ENCODE measurements around the gene CXXC5. TPM values are rescaled to one million over a fixed set of nuclear protein-coding genes. Genes with fewer than 3 reads are reported as not detected.
"Not testable (repeated sequence)": the region's sequence is repeated elsewhere in the genome, so short reads cannot be mapped to it uniquely, and the experiment has no call there.

CXXC5 gene
- total and polyA plus RNA-seq, 9 of the 15 experiments (the other 6 are each of a cell fraction or from before 2014, with no cell fraction given), result 1.9 to 123 (median 45.8) TPM

DNA sequence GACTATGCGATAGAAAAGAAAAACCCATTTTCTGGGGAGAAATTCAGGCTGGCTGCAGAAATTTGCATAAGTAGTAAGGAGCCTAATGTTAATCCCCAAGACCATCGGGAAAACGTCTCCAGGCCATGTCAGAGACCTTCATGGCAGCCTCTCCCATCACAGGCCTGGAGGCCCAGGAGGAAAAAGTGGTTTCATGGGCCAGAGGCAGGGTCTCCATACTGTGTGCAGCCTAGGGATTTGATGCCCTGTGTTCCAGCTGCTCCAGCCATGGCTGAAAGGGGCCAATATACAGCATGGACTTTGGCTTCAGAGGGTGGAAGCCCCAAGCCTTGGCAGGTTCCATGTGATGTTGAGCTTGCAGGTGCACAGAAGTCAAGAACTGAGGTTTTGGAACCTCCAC lies 71.8 kb downstream of the CXXC5 start:
- H3K4me2 ChIP-seq (ENCODE audit: insufficient read depth, low read length); in situ Hi-C loops (cut with MboI); POLR2A ChIA-PET; H3K79me2 ChIP-seq (ENCODE audit: control insufficient read depth, insufficient read depth, low read length); H3K9ac ChIP-seq (ENCODE audit: insufficient read depth in 1 of 2, low read depth in 2 of 2, low read length in 2 of 2); H3K27me3 ChIP-seq (ENCODE audit: control insufficient read depth in 2 of 2, insufficient read depth in 2 of 2, low read length in 2 of 2); BruUV-seq (replicated peaks); ATAC-seq; H3K9me3 ChIP-seq (replicated peaks; ENCODE audit: control insufficient read depth, insufficient read depth, low read depth, low read length); H3K27ac ChIP-seq (ENCODE audit: extremely low read depth, low read depth, low read length); intact Hi-C loops (cut with micrococcal nuclease); CTCF ChIA-PET (ENCODE audit: low intra/inter-chr PET ratio); DNase-seq (ENCODE audit: extremely low read depth in 1 of 4, low spot score in 3 of 4); H3K36me3 ChIP-seq (ENCODE audit: control insufficient read depth, insufficient read depth, low read length); H3K4me1 ChIP-seq (replicated peaks in 1 of 2; ENCODE audit: control insufficient read depth in 2 of 2, insufficient read depth in 2 of 2, low read length in 2 of 2); H3K4me3 ChIP-seq; FAIRE-seq; H4K20me1 ChIP-seq (replicated peaks; ENCODE audit: control insufficient read depth, insufficient read depth, low read length); H3K9me1 ChIP-seq (ENCODE audit: control insufficient read depth, insufficient read depth, low read length); H2AFZ ChIP-seq (ENCODE audit: low read depth, low read length): not testable (repeated sequence)
- 19% methylated on average over 3 of the region's 3 CpGs for WGBS (ENCODE audit: insufficient coverage, low coverage, missing lambda C conversion rate)
- peak; percentile 58 for TF ChIP-seq ZFP36 (IDR thresholded peaks at IDR 0.05; ENCODE audit: low read depth, low read length, partially characterized antibody)

DNA sequence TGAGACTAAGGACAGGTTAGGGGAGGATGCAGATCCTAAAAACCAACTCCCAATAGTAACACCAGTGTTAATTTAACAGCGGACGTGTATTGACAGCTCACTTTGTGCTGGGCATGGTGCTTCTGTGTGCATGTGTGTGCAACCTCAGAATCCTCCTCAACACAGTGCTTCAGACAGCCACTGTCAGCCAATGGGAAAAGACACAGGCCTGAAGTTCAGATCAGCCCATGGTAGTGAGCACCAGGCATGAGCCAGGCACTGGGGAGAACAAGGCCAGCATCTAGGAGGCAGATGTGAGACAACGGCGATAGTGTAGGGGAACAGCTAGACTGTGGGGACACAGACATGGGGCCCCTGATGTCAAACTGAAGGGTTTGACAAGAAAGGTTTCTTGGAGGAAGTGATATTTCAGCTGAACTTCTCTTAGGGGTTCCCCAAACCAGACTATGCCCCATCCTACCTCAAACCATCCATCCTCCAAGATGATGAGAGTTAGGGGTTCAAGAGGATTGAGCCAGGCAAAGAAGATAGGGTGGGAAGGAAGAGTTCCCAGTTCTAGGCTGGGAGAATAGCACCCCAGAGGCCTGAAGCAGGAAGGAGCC lies 75.9 kb downstream of the CXXC5 start:
- ATAC-seq, result no peak
- intact Hi-C loops (cut with micrococcal nuclease) (no loop called here), in situ Hi-C loops (cut with MboI) (no loop called here)
- Histone ChIP-seq H3K4me2 (ENCODE audit: insufficient read depth, low read length) (no peak overlapping the region), H3K27me3 (ENCODE audit: control insufficient read depth in 2 of 2, insufficient read depth in 2 of 2, low read length in 2 of 2) (no peaks in the 10 kb centered on the region; a peak in 1 of 5 replicates), H3K9me3 (replicated peaks; ENCODE audit: control insufficient read depth, insufficient read depth, low read depth, low read length) (no peaks in the 10 kb centered on the region), H3K9me1 (ENCODE audit: control insufficient read depth, insufficient read depth, low read length) (no peaks in the 10 kb centered on the region), H2AFZ (ENCODE audit: low read depth, low read length) (no peak overlapping the region), H3K27ac (ENCODE audit: extremely low read depth, low read depth, low read length) (no peak overlapping the region), H4K20me1 (replicated peaks; ENCODE audit: control insufficient read depth, insufficient read depth, low read length) (no peaks in the 10 kb centered on the region), H3K9ac (ENCODE audit: insufficient read depth in 1 of 2, low read depth in 2 of 2, low read length in 2 of 2) (no peak overlapping the region), H3K4me3 (no peak overlapping the region), H3K36me3 (ENCODE audit: control insufficient read depth, insufficient read depth, low read length) (no peaks in the 10 kb centered on the region), H3K79me2 (ENCODE audit: control insufficient read depth, insufficient read depth, low read length) (no peaks in the 10 kb centered on the region), H3K4me1 (replicated peaks in 1 of 2; ENCODE audit: control insufficient read depth in 2 of 2, insufficient read depth in 2 of 2, low read length in 2 of 2) (peaks cover 3 to 8% of the 10 kb centered on the region in 2 experiments; a peak in 3 of 5 replicates)
- ChIA-PET POLR2A (no interaction called here), CTCF (ENCODE audit: low intra/inter-chr PET ratio) (no interaction called here)
- no peak for DNase-seq (ENCODE audit: extremely low read depth in 1 of 4, low spot score in 3 of 4)
- WGBS (ENCODE audit: insufficient coverage, low coverage, missing lambda C conversion rate), result 44% methylated on average over 4 of the region's 4 CpGs
- FAIRE-seq, result no peak
- no TSS peak for BruUV-seq (replicated peaks)
- TF ChIP-seq PHB (CRISPR knock-in tag; IDR thresholded peaks at IDR 0.05) (no peak), ZNF12 (CRISPR knock-in tag; IDR thresholded peaks at IDR 0.05) (no peak), ZNF282 (CRISPR knock-in tag; IDR thresholded peaks at IDR 0.05) (no peak), CHD4 (IDR thresholded peaks at IDR 0.05; ENCODE audit: insufficient read depth, insufficient replicate concordance, low read depth, low read length, poor library complexity, severe bottlenecking) (no peak), SMARCB1 (IDR thresholded peaks at IDR 0.05; ENCODE audit: insufficient read length, low read depth) (no peak), ZNF146 (CRISPR knock-in tag; IDR thresholded peaks at IDR 0.05; ENCODE audit: unreplicated experiment) (no peak)
- TF ChIP-seq, protein P1, sequence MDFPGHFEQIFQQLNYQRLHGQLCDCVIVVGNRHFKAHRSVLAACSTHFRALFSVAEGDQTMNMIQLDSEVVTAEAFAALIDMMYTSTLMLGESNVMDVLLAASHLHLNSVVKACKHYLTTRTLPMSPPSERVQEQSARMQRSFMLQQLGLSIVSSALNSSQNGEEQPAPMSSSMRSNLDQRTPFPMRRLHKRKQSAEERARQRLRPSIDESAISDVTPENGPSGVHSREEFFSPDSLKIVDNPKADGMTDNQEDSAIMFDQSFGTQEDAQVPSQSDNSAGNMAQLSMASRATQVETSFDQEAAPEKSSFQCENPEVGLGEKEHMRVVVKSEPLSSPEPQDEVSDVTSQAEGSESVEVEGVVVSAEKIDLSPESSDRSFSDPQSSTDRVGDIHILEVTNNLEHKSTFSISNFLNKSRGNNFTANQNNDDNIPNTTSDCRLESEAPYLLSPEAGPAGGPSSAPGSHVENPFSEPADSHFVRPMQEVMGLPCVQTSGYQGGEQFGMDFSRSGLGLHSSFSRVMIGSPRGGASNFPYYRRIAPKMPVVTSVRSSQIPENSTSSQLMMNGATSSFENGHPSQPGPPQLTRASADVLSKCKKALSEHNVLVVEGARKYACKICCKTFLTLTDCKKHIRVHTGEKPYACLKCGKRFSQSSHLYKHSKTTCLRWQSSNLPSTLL (IDR thresholded peaks at IDR 0.05), result no peak
- TF ChIP-seq, protein P2, sequence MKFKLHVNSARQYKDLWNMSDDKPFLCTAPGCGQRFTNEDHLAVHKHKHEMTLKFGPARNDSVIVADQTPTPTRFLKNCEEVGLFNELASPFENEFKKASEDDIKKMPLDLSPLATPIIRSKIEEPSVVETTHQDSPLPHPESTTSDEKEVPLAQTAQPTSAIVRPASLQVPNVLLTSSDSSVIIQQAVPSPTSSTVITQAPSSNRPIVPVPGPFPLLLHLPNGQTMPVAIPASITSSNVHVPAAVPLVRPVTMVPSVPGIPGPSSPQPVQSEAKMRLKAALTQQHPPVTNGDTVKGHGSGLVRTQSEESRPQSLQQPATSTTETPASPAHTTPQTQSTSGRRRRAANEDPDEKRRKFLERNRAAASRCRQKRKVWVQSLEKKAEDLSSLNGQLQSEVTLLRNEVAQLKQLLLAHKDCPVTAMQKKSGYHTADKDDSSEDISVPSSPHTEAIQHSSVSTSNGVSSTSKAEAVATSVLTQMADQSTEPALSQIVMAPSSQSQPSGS (CRISPR knock-in tag; IDR thresholded peaks at IDR 0.05), result no peak
- TF ChIP-seq, protein P3, sequence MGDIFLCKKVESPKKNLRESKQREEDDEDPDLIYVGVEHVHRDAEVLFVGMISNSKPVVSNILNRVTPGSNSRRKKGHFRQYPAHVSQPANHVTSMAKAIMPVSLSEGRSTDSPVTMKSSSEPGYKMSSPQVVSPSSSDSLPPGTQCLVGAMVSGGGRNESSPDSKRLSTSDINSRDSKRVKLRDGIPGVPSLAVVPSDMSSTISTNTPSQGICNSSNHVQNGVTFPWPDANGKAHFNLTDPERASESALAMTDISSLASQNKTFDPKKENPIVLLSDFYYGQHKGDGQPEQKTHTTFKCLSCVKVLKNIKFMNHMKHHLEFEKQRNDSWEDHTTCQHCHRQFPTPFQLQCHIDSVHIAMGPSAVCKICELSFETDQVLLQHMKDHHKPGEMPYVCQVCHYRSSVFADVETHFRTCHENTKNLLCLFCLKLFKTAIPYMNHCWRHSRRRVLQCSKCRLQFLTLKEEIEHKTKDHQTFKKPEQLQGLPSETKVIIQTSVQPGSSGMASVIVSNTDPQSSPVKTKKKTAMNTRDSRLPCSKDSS (IDR thresholded peaks at IDR 0.05; ENCODE audit: low read depth, partially characterized antibody), result no peak

All from K562 (cell line).